ENCODE measurements around the gene SH2B2.
"Not testable (repeated sequence)": the region's sequence is repeated elsewhere in the genome, so short reads cannot be mapped to it uniquely, and the experiment has no call there.

SH2B2 gene

GRCh38 chr7:102303669-102304422 is 17.2 kb downstream of the SH2B2 start:
- DNase-seq (ENCODE audit: low read depth in 1 of 2, low spot score in 1 of 2) = no peak

GRCh38 chr7:102304668-102305067 is 18.0 kb downstream of the SH2B2 start:
- no peak for DNase-seq (ENCODE audit: low read depth in 1 of 2, low spot score in 1 of 2)

GRCh38 chr7:102305414-102306268 is 19.0 kb downstream of the SH2B2 start:
- DNase-seq (ENCODE audit: low read depth in 1 of 2, low spot score in 1 of 2) = no peak

GRCh38 chr7:102306916-102307677 is 20.4 kb downstream of the SH2B2 start:
- no peak for DNase-seq (ENCODE audit: low read depth in 1 of 2, low spot score in 1 of 2)

- DNase-seq (ENCODE audit: low read depth in 1 of 2, low spot score in 1 of 2) = no peak
Observed at GRCh38 chr7:102310414-102310815, 23.7 kb downstream of the SH2B2 start.

- DNase-seq (ENCODE audit: low read depth in 1 of 2, low spot score in 1 of 2) = no peak
Observed at GRCh38 chr7:102312317-102312716, 25.6 kb downstream of the SH2B2 start.

- no peak for DNase-seq (ENCODE audit: low read depth in 1 of 2, low spot score in 1 of 2)
Observed at GRCh38 chr7:102313997-102314780, 27.5 kb downstream of the SH2B2 start.

- no peak for DNase-seq (ENCODE audit: low read depth in 1 of 2, low spot score in 1 of 2)
Observed at GRCh38 chr7:102317231-102318059, 30.8 kb downstream of the SH2B2 start.

- DNase-seq (ENCODE audit: low read depth in 1 of 2, low spot score in 1 of 2) = no peak
Observed at GRCh38 chr7:102318482-102318971, 31.9 kb downstream of the SH2B2 start.

- no peak for DNase-seq (ENCODE audit: low read depth in 1 of 2, low spot score in 1 of 2)
Observed at GRCh38 chr7:102319671-102320070, 33.0 kb downstream of the SH2B2 start.

- DNase-seq (ENCODE audit: low read depth in 1 of 2, low spot score in 1 of 2) = no peak
Observed at GRCh38 chr7:102320181-102320580, 33.5 kb downstream of the SH2B2 start.

- DNase-seq (ENCODE audit: low read depth in 1 of 2, low spot score in 1 of 2) = no peak
Observed at GRCh38 chr7:102320601-102321350, 34.1 kb downstream of the SH2B2 start.

GRCh38 chr7:102321351-102322201 is 34.9 kb downstream of the SH2B2 start:
- DNase-seq (ENCODE audit: low read depth in 1 of 2, low spot score in 1 of 2) = no peak

- no peak for DNase-seq (ENCODE audit: low read depth in 1 of 2, low spot score in 1 of 2)
Observed at GRCh38 chr7:102322202-102322715, 35.6 kb downstream of the SH2B2 start.

- no peak for DNase-seq (ENCODE audit: low read depth in 1 of 2, low spot score in 1 of 2)
Observed at GRCh38 chr7:102323914-102324195, 37.2 kb downstream of the SH2B2 start.

- not testable (repeated sequence) for DNase-seq (ENCODE audit: low read depth in 1 of 2, low spot score in 1 of 2)
Observed at GRCh38 chr7:102325106-102325505, 38.4 kb downstream of the SH2B2 start.

GRCh38 chr7:102326157-102326889 is 39.7 kb downstream of the SH2B2 start:
- DNase-seq (ENCODE audit: low read depth in 1 of 2, low spot score in 1 of 2) = no peak

All from stimulated activated CD4-positive, alpha-beta T cell treated with anti-CD3 and anti-CD28 coated beads, Interleukin-15, amount 100 ng/mL, for 1 hour (primary cell).